Bronchus fibroblast of lung (primary cell): ENCODE data around the gene DLST. TPM values are rescaled to one million over a fixed set of nuclear protein-coding genes. Genes with fewer than 3 reads are reported as not detected.

Experiments
- total RNA-seq: library from RNA; depleted of rRNA; stranded (reverse); fragments of >200 nt; gene quantifications from 2 replicates; pipeline ENCODE4 v1.2.3, GENCODE V29; 2015

The DLST gene
- total RNA-seq, result 65.4 and 65.6 TPM in 2 replicates

DNA sequence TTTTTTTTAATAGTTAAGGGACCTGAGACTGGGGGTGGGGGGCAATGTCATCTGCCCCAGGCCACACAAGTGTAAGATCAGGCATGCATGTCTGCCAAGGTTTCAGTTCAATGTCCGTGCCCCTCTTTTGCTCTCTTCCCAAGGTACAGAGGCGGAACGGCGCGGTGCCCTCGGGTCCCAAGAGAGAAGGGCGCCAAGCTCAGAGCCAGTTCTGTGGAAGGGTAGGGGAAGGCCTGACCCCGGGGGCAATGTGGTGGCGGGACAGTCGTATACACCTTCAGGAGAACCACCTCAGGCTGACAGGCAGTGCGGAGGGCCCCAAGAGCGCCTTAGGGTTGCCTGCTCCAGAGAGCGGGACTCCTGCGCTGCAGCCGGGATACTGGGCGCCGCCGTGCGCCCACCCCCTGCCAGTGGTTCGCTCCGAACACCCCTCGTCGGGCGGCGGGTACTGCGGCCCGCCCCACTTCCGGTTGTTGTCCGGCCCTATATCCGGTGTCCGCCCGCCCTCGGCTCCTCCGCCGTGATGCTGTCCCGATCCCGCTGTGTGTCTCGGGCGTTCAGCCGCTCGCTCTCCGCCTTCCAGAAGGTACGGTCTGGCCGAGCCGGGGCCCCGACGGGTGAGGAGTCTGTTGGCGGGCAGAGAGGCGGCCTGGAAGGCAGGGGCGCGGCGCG, at the start of gene DLST:
Gene DLST (plus strand): TSS at position 486 of the 672 bp plus-strand sequence. CDS start 38 bp downstream, at position 524.

DNA sequence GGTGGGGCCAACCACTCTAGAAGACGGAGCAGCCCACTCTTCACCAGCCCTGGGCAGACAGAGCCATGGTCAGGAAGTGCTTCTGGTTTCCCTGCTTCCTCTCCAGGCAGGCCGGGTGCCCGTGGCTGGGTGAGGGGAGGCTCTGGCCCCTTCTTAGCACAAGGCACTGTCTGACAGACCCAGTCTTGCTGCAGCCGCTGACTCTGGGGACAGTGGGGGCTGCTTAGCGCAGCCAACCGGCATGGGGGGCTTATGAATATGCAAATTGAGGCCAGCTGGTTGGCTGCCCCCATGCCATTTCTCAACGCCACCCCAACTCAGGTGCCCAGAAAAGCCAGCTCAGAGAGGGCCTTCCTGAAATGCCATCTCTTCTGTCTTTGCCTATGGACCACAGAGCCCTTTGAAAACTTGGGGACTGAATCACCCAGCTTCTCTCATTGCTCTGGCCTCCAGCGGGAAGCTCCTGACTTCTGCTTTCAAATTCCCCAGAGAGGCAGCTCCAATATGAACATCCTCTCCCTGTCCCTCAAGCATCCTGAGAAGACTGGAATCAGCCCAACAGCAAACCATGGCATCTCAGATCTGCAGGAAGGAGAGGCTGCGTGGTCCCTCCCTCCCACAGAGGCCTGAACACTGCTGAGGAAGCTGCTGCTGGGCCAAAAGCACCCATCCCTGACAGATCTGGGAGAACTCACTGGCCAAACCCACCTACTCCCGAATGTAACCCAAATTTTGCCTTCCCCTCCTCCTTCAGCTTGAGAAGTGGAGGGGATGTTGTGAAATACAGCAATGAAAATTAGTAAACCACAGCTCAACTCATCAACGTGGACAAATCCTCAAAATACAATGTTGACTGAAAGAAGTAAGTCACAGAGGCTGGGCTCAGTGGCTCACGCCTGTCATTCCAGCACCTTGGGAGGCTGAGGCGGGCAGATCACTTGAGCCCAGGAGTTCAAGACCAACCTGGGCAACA, 5.5 kb upstream of the DLST start, which contains the start of gene PROX2:
Gene PROX2 (minus strand): TSS at position 205 of the 973 bp plus-strand sequence. CDS start 12,311 bp downstream, outside the sequence.

DNA sequence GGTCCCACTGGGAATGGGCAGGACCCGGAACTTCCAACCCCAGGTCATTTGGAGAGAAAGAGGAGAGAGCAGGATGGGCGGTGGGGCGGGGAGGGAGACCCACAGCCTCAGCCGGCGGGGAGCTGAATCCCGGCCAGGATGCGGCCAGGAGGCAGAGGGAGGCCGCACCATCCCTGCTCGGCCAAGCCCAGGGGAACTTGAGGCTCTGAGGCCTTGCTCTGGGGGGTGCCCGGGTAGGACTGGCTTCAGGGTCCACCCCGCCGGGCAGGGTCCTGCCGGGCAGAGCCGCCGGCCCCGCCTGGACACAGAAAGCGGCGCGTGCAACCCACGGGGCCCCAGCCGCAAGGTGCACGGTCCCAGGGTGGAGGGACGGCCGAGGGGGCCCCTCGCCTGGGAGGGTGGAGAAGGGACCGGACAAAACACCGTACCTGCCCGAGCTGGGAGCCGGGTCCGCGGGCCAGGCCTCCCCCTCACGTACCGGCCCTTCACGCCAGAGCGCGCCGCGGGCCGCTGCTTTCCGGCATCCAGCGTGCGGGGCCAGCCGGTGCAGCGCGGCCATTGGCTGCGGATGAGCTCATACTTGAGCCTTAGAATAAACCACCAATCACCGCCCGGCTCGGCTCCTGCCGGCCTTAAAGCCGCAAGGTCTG, 41.2 kb downstream of the DLST start, which contains the start of gene RPS6KL1:
Gene RPS6KL1 (minus strand): TSS at position 509 of the 650 bp plus-strand sequence. CDS start 1,719 bp downstream, outside the sequence.

Other genes starting within 250 kb of the DLST start
- 16.1 TPM in 2 replicates for gene AREL1, start 168.8 kb upstream of the DLST start, total RNA-seq
- gene FCF1, start 168.8 kb upstream of the DLST start, total RNA-seq, result 29.9 and 32.6 TPM in 2 replicates
- gene YLPM1, start 118.6 kb upstream of the DLST start, total RNA-seq, result 11.9 and 15.5 TPM in 2 replicates
- gene PROX2, start 5.8 kb upstream of the DLST start, total RNA-seq, result not detected in 2 replicates
- gene RPS6KL1, start 41.3 kb downstream of the DLST start, total RNA-seq, result 0.50 and 0.89 TPM in 2 replicates
- gene PGF, start 73.7 kb downstream of the DLST start, total RNA-seq, result 0.67 and 1.6 TPM in 2 replicates
- 68.2 and 72.3 TPM in 2 replicates for gene EIF2B2, start 121.0 kb downstream of the DLST start, total RNA-seq
- gene MLH3, start 169.6 kb downstream of the DLST start, total RNA-seq, result 10.4 and 11.9 TPM in 2 replicates
- gene ACYP1, start 182.1 kb downstream of the DLST start, total RNA-seq, result 7.7 and 16.4 TPM in 2 replicates
- gene ZC2HC1C, start 187.7 kb downstream of the DLST start, total RNA-seq, result 0.34 and 1.3 TPM in 2 replicates
- gene NEK9, start 245.1 kb downstream of the DLST start, total RNA-seq, result 16.4 and 40.9 TPM in 2 replicates